CD4-positive, alpha-beta T cell treated with Interferon alpha-2 for 1 hour (primary cell): ENCODE results near the gene PYGO2.
"Not testable (repeated sequence)": the region's sequence is repeated elsewhere in the genome, so short reads cannot be mapped to it uniquely, and the experiment has no call there.

ENCODE experiments used
- DNase-seq, 2 donors: peaks; one replicate each; pipeline ENCODE4 v3.0.0-alpha.2; 2020 to 2022

PYGO2 gene

DNA sequence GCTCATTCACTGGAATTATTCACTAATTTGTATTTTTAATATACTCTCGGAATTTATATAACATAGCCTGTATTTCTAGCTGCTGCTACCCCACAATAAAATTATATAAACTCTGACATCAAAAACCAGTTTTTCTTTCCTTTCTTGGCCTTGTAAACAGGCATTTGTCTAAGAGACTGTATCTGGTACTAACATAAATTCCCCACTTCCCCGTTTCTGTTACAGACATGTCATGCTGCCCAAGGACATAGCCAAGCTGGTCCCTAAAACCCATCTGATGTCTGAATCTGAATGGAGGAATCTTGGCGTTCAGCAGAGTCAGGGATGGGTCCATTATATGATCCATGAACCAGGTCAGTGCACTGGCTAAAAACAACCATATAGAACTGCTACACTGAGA lies 16.2 kb upstream of the PYGO2 start:
- DNase-seq = not testable (repeated sequence)

- DNase-seq = peak; percentile 57 to 68
Observed at GRCh38 chr1:154975409-154976059, 14.0 kb upstream of the PYGO2 start.

DNA sequence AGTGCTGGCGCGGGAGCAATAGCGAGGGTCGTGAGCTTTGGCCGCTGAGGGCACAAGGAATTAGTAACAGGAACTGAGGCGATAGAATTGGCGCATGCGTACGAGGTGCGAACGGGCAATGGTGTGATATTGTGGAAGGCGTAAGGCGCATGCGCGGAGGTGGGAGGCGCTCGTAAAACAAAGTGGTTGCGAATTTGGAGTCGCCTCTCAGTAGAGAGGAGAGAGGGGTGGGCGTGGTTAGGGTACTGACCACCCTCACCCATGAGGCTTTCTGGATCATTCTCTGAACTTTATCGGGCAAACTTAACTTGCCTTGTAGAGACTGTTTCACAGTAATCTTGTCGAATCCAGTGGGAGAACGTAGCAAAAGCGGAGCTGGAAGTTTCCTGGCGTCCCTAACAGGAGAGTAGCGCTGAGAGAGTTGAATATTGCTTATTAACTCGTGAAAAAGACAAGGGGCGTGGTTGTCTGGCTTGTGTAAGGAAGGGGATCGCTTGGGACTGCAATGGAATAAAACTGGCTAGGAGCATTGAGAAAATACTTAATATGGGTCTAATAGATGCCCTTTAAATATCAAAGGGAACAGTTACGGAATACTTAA lies 13.3 kb upstream of the PYGO2 start:
- peak; percentile 96 for DNase-seq

DNA sequence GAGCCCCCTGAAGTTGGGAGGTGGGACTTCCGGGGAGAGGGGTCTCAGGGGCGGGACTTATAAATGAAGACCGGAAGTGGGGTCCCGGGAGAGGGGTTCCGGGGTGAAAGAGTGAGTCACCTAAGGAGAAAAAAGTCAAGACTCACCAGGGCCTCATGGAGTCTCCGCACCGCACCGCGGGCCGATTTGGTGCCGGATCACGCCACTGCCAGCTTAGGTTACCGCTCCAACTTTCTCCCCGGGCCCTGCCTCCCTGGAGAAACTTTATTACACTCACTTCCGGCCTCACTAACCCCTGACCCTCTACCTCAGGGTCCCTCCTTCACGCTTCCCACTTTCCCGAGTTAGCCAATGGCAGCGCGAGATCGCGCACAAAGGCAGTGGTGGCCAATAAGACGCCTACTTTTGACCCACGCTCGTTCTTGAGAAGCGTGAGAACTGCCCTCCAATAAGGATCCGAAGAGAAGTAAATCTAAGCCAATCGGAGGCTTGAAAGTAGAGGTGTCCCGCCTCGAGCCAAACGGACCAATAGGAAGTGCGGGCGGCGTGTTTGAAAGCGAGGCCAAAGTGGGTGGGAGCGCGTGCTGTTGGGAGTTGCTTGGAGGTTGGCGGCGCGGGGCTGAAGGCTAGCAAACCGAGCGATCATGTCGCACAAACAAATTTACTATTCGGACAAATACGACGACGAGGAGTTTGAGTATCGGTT lies 12.7 kb upstream of the PYGO2 start, which contains the start of gene CKS1B:
Gene CKS1B, plus strand, starts transcription at position 580 of the 706 bp plus-strand sequence. Its CDS starts 65 bp downstream, at position 645.
- peak; percentile 99 for DNase-seq

DNA sequence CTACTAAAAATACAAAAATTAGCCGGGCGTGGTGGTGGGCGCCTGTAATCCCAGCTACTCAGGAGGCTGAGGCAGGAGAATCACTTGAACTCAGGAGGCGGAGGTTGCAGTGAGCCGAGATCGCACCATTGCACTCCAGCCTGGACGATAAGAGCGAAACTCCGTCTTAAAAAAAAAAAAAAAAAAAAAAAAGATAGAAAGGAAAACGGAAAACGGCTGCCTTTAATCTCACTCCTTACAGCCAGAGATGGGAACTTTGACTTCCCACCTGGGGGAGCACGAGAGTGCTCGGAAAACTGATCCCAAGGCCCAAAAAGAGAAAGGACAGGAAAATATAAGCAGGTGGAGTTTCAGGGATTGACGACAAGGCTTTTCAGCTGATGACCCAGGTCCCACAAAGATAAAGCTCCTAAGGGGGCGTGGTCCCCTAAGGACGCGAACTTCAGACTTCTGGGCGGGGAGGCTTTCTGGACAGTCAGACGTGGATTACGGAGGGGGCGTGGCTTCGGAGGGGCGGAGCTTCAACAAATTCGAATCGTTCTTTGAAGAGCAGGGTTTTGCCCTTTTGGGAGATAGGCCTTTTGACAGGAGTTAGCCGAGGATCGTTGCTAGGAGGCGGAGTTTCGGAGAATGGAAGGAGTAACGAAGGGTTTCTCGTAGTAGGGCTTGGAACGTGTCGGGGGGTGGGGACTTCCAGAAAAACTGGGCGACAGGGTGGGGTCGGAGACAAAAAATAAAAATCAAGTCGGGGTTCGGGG lies 11.9 kb upstream of the PYGO2 start:
- DNase-seq = peak; percentile 94 to 95

- no peak for DNase-seq
Observed at GRCh38 chr1:154972517-154973343, 11.1 kb upstream of the PYGO2 start.

GRCh38 chr1:154972213-154972516 lies 10.6 kb upstream of the PYGO2 start:
- no peak for DNase-seq

DNA sequence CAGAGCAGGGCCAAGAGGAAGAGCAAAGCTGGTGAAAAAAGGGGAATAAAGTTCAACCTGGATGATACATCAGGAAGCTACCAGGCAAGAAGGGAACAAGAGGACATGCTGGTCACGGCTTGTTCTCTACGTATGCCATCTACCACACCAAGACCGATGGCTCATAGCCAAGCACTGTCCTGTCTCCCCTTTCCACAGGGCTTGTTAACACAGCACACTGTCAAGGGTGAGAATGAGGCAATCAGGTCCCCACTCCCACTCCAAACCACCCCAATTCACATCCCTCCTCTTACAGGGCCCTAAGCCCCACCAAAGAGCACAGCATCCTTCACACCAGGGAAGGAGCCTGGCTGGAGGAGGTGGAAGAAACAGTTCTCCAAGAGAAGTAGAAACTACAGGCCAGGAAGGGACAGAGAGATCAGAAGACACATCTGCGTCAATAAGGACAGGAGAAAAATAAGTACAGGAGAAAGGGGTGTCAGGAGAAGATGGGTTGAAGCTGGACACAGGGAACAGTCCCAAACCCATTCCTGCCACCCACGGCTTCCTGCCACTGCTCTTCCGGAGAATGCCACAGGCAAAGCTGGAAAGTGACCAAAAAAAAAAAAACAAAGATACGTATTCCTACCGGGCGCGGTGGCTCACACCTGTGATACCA lies 9.9 kb upstream of the PYGO2 start:
- no peak for DNase-seq

GRCh38 chr1:154970631-154971340 lies 9.2 kb upstream of the PYGO2 start, which contains the start of gene SHC1:
TSS of gene SHC1 (minus strand) at chr1:154970747. CDS start at chr1:154970526, 221 bp downstream.
- peak in 1 of 2 donors; percentile 57 for DNase-seq

- no peak for DNase-seq
Observed at GRCh38 chr1:154969860-154970452, 8.4 kb upstream of the PYGO2 start.

GRCh38 chr1:154969246-154969645 lies 7.7 kb upstream of the PYGO2 start:
- DNase-seq = no peak

- no peak for DNase-seq
Observed at GRCh38 chr1:154968731-154969130, 7.1 kb upstream of the PYGO2 start.

GRCh38 chr1:154967331-154967950 lies 5.9 kb upstream of the PYGO2 start:
- no peak for DNase-seq

GRCh38 chr1:154966111-154966510 lies 4.5 kb upstream of the PYGO2 start:
- no peak for DNase-seq

GRCh38 chr1:154964359-154964758 lies 2.8 kb upstream of the PYGO2 start:
- no peak for DNase-seq

GRCh38 chr1:154963643-154964042 lies 2.1 kb upstream of the PYGO2 start:
- DNase-seq = no peak

DNA sequence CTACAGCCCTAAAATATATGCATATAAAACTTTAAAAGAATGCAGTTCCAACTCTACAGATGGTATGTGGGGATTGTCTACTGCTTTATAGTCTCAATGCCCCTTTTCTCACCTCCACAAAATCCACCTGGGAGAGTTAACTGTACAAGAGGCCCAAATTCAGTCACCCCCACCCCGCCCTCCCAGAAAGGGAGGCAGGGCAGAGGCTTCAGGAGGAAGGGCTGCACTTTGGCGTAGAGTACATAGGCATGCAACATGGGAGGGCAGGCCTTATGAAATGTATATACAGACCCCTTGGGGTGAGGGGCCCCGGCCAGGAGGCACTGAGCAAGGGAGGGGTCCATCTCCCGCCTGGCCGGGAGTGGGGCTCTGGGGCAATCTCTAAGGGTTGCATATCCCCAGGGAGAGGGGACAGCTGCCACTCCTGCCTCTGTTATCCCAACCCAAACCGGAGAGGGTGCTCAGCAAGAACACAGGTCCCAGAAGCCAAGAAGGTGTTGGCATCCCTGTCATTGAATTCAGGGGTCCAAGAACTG lies 1.3 kb upstream of the PYGO2 start:
- no peak for DNase-seq

- no peak for DNase-seq
Observed at GRCh38 chr1:154962156-154962749, 671 bp upstream of the PYGO2 start.

DNA sequence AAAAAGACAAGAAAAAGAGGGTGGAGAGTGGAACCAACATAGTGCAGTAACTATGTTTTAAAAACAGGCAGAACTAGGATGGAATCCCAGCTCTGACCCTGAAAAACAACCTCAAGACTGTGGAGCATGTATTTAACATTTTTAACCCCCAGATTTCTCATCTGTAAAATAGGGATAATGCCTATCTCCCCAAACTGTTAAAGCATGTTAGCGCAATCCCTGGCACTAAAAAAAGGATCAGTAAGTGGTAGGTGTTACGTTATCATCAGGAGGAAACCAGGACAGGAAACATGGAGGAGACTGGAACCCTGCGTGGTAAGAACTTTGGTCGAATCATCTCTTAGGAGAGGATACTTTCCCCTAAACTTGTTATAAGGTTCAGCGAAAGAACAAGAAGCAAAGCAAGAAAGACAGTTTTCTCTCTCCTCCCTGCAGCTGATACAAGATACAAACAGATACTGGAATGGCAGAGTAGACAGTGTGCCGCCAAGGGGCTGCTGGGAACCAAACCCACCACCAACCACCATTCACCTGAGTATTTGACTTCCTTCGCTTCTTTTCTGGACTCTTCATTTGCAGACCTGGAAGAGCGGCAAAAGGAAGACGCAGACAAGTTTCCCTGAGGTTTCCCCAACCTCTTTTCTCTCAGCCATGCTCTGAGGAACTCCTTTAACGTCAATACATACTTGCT lies 991 bp downstream of the PYGO2 start:
- peak in 1 of 2 donors; percentile 27 for DNase-seq
